HCT116 (cell line): Measurements from ENCODE around the gene MAP3K10.

Experiments
- CTCF ChIP-seq, 3 experiments: fragments of 200-600 bp in 1 of 3; sonication (generic) in 1 of 3; IDR thresholded peaks in 2 of 3; conservative IDR thresholded peaks in 1 of 3; 2 replicates each; pipeline ENCODE4 v1.5.1; 2012 to 2017; ENCODE audit warnings: low read depth in 2 of 3, low read length in 2 of 3, antibody characterized with exemption in 1 of 3, borderline replicate concordance in 1 of 3, control low read depth in 1 of 3, mild to moderate bottlenecking in 1 of 3, mixed read lengths in 1 of 3, mixed run types in 1 of 3, moderate library complexity in 1 of 3; ENCODE audit not compliant: insufficient read depth in 1 of 3
- EGR1 ChIP-seq: IDR thresholded peaks from 2 replicates; pipeline ENCODE4 v1.6.1; 2012; ENCODE audit warnings: low read depth
- EZH2 ChIP-seq: fragments of 200-600 bp; sonication (generic); IDR thresholded peaks from 2 replicates; pipeline ENCODE4 v1.6.1; 2017; ENCODE audit warnings: antibody characterized with exemption, mixed run types
- EZH2phosphoT487 ChIP-seq: fragments of 200-600 bp; IDR thresholded peaks from 2 replicates; pipeline ENCODE4 v1.6.1; 2018; ENCODE audit warnings: antibody characterized with exemption, borderline replicate concordance
- JUND ChIP-seq: IDR thresholded peaks from 2 replicates; pipeline ENCODE4 v1.6.1; 2012
- MAX ChIP-seq: IDR thresholded peaks from 2 replicates; pipeline ENCODE4 v1.6.1; 2012
- POLR2A ChIP-seq: IDR thresholded peaks from 2 replicates; pipeline ENCODE4 v1.7.0; 2011; ENCODE audit warnings: borderline replicate concordance; ENCODE audit not compliant: insufficient read depth, insufficient read length; ENCODE audit errors: extremely low read depth
- POLR2AphosphoS5 ChIP-seq: IDR thresholded peaks from 2 replicates; pipeline ENCODE4 v1.6.1; 2011; ENCODE audit warnings: mild to moderate bottlenecking, low read depth, low read length, moderate library complexity
- RAD21 ChIP-seq: IDR thresholded peaks from 2 replicates; pipeline ENCODE4 v1.6.1; 2012; ENCODE audit warnings: low read depth, mild to moderate bottlenecking
- REST ChIP-seq: IDR thresholded peaks from 2 replicates; pipeline ENCODE4 v1.6.1; 2012; ENCODE audit warnings: low read depth
- SRF ChIP-seq: IDR thresholded peaks from 2 replicates; pipeline ENCODE4 v1.6.1; 2012; ENCODE audit warnings: low read depth
- YY1 ChIP-seq: IDR thresholded peaks from 2 replicates; pipeline ENCODE4 v1.6.1; 2011; ENCODE audit warnings: low read length, low read depth, moderate library complexity, mild to moderate bottlenecking; ENCODE audit not compliant: insufficient replicate concordance; ENCODE audit errors: extremely low read depth
- ZNF274 ChIP-seq: fragments of 200-500 bp; sonication (Bioruptor generic); IDR thresholded peaks from 2 replicates; pipeline ENCODE4 v1.6.1; 2014; ENCODE audit warnings: mild to moderate bottlenecking, low read depth, low read length, inconsistent platforms

- TF ChIP-seq CTCF (IDR thresholded peaks at IDR 0.05 in 2 of 3, conservative IDR thresholded peaks at IDR 0.05 in 1 of 3; ENCODE audit: borderline replicate concordance in 1 of 3, insufficient read depth in 1 of 3, low read depth in 2 of 3, low read length in 2 of 3) (no peak), RAD21 (no peak), JUND (no peak), EGR1 (no peak), POLR2A (no peak), EZH2 (no peak), SRF (no peak), POLR2AphosphoS5 (no peak), MAX (no peak), REST (no peak), YY1 (no peak), EZH2phosphoT487 (no peak), ZNF274 (no peak)
Observed at GRCh38 chr19:40216777-40217026, 25.5 kb downstream of the MAP3K10 start.
